SK-N-SH (cell line): ENCODE results near the gene ATP5PD. TPM values are rescaled to one million over a fixed set of nuclear protein-coding genes. Genes with fewer than 3 reads are reported as not detected.

Experiments
- CTCF ChIA-PET: fragments of 300-600, 350-600 bp; formaldehyde crosslinking; extraction: SDS; loops from one replicate; lab custom pipeline; 2021; lab: Yijun Ruan, JAX
- POLR2A ChIA-PET: fragments of 350-600 bp; sonication (Branson Sonifier 250); formaldehyde crosslinking; extraction: SDS; loops from one replicate; lab custom pipeline; 2020; ENCODE audit warnings: antibody characterized with exemption, inconsistent platforms; lab: Yijun Ruan, JAX
- DNase-seq: peaks from one replicate; pipeline ENCODE4 v3.0.0; 2012
- H2AFZ ChIP-seq: fragments of 200-600 bp; sonication (generic); 2 replicates; pipeline ENCODE4 v1.8.1; 2016; ENCODE audit warnings: antibody characterized with exemption, mild to moderate bottlenecking, low read depth
- H3F3A ChIP-seq: fragments of 200-600 bp; sonication (generic); replicated peaks from 2 replicates; pipeline ENCODE3; 2016; ENCODE audit warnings: antibody characterized with exemption, mild to moderate bottlenecking; ENCODE audit not compliant: insufficient read depth
- H3K27ac ChIP-seq, 2 experiments: fragments of 200-500 bp in 1 of 2; fragments of 200-600 bp in 1 of 2; sonication (Bioruptor generic) in 1 of 2; sonication (generic), shearing (Covaris generic) in 1 of 2; 2 replicates each; pipeline versions ENCODE4 v1.5.1 to v1.6.1; 2014 to 2016; ENCODE audit warnings: low read depth in 2 of 2, inconsistent platforms in 1 of 2, low read length in 1 of 2, mild to moderate bottlenecking in 1 of 2, mixed read lengths in 1 of 2
- H3K27me3 ChIP-seq: fragments of 200-600 bp; sonication (generic), shearing (Covaris generic); 2 replicates; pipeline ENCODE4 v1.6.1; 2016; ENCODE audit warnings: mixed run types; ENCODE audit not compliant: insufficient read depth
- H3K36me3 ChIP-seq, 2 experiments: fragments of 200-500 bp in 1 of 2; fragments of 200-600 bp in 1 of 2; sonication (Bioruptor generic) in 1 of 2; sonication (generic) in 1 of 2; replicated peaks in 1 of 2; 2 replicates each; pipeline versions ENCODE3 to v1.5.1; 2014 to 2016; ENCODE audit warnings: low read length in 1 of 2, mild to moderate bottlenecking in 1 of 2; ENCODE audit not compliant: insufficient read depth in 2 of 2, control insufficient read depth in 1 of 2
- H3K4me1 ChIP-seq, 2 experiments: fragments of 200-500 bp in 1 of 2; fragments of 200-600 bp in 1 of 2; sonication (Bioruptor generic) in 1 of 2; sonication (generic), shearing (Covaris generic) in 1 of 2; 2 replicates each; pipeline versions ENCODE4 v1.5.1 to v1.6.1; 2014 to 2016; ENCODE audit warnings: low read depth in 1 of 2, low read length in 1 of 2, mixed run types in 1 of 2; ENCODE audit not compliant: insufficient read depth in 2 of 2, control insufficient read depth in 1 of 2
- H3K4me2 ChIP-seq: fragments of 200-600 bp; sonication (generic), shearing (Covaris generic); 2 replicates; pipeline ENCODE4 v1.6.1; 2017; ENCODE audit warnings: mixed run types
- H3K4me3 ChIP-seq, 2 experiments: fragments of 200-500 bp in 1 of 2; fragments of 200-600 bp in 1 of 2; sonication (Bioruptor generic) in 1 of 2; sonication (generic), shearing (Covaris generic) in 1 of 2; 2 replicates each; pipeline versions ENCODE4 v1.5.1 to v1.8.1; 2014 to 2016; ENCODE audit warnings: low read depth in 2 of 2, inconsistent platforms in 1 of 2, low read length in 1 of 2, mild to moderate bottlenecking in 1 of 2, mixed read lengths in 1 of 2, moderate library complexity in 1 of 2
- H3K79me2 ChIP-seq: fragments of 200-600 bp; sonication (generic); 2 replicates; pipeline ENCODE4 v1.8.1; 2017; ENCODE audit warnings: mild to moderate bottlenecking; ENCODE audit not compliant: insufficient read depth
- H3K9ac ChIP-seq: fragments of 200-600 bp; sonication (generic); 2 replicates; pipeline ENCODE4 v1.6.1; 2017; ENCODE audit warnings: mixed run types
- H3K9me2 ChIP-seq: fragments of 200-600 bp; sonication (generic); 2 replicates; pipeline ENCODE4 v1.6.1; 2017; ENCODE audit warnings: mixed run types
- H3K9me3 ChIP-seq: fragments of 200-600 bp; sonication (generic); 2 replicates; pipeline ENCODE4 v1.6.1; 2017; ENCODE audit warnings: mixed run types, mild to moderate bottlenecking, moderate library complexity
- H4K20me1 ChIP-seq: fragments of 200-600 bp; sonication (generic); 2 replicates; pipeline ENCODE4 v1.6.1; 2017; ENCODE audit warnings: mild to moderate bottlenecking, mixed run types; ENCODE audit not compliant: insufficient read depth
- CTCF ChIP-seq: fragments of 200-600 bp; sonication (generic); IDR thresholded peaks from 2 replicates; pipeline ENCODE4 v1.6.1; 2017; ENCODE audit warnings: antibody characterized with exemption, mild to moderate bottlenecking, moderate library complexity
- EP300 ChIP-seq, 2 experiments: IDR thresholded peaks; 2 replicates each; pipeline versions ENCODE4 v1.4.0 to v1.6.1; 2012; ENCODE audit warnings: borderline replicate concordance in 1 of 2, low read depth in 1 of 2, low read length in 1 of 2
- FOXM1 ChIP-seq: IDR thresholded peaks from 2 replicates; pipeline ENCODE4 v1.4.0; 2012; ENCODE audit warnings: low read depth, mild to moderate bottlenecking
- GABPA ChIP-seq: IDR thresholded peaks from 2 replicates; pipeline ENCODE4 v1.4.0; 2012; ENCODE audit warnings: low read depth, mild to moderate bottlenecking
- GATA2 ChIP-seq: sonication (generic); formaldehyde crosslinking; IDR thresholded peaks from 2 replicates; pipeline ENCODE4 v1.5.0; 2020; ENCODE audit warnings: mild to moderate bottlenecking, missing genetic modification reagents
- JUND ChIP-seq: IDR thresholded peaks from 2 replicates; pipeline ENCODE4 v1.4.0; 2012
- MEF2A ChIP-seq: IDR thresholded peaks from 2 replicates; pipeline ENCODE4 v1.4.0; 2012; ENCODE audit warnings: low read depth, borderline replicate concordance
- MXI1 ChIP-seq: IDR thresholded peaks from 2 replicates; pipeline ENCODE4 v1.6.1; 2012; ENCODE audit warnings: mild to moderate bottlenecking, low read depth, low read length, improper control_type of control experiment
- NFIC ChIP-seq: IDR thresholded peaks from 2 replicates; pipeline ENCODE4 v1.4.0; 2012; ENCODE audit warnings: borderline replicate concordance
- NRF1 ChIP-seq: IDR thresholded peaks from 2 replicates; pipeline ENCODE4 v1.6.1; 2012; ENCODE audit warnings: low read depth, mild to moderate bottlenecking, low read length
- PBX3 ChIP-seq: IDR thresholded peaks from 2 replicates; pipeline ENCODE4; 2012
- RAD21 ChIP-seq: IDR thresholded peaks from 2 replicates; pipeline ENCODE4 v1.6.1; 2012; ENCODE audit warnings: mild to moderate bottlenecking, low read length
- RFX5 ChIP-seq: IDR thresholded peaks from 2 replicates; pipeline ENCODE4 v1.6.1; 2012; ENCODE audit warnings: mild to moderate bottlenecking, improper control_type of control experiment, low read length
- SMC3 ChIP-seq: IDR thresholded peaks from 2 replicates; pipeline ENCODE4 v1.6.1; 2012; ENCODE audit warnings: low read depth, low read length, improper control_type of control experiment
- USF1 ChIP-seq: IDR thresholded peaks from 2 replicates; pipeline ENCODE4 v1.4.0; 2012; ENCODE audit warnings: low read depth, borderline replicate concordance
- YY1 ChIP-seq: IDR thresholded peaks from 2 replicates; pipeline ENCODE4 v1.4.0; 2012; ENCODE audit warnings: low read depth, mild to moderate bottlenecking
- WGBS: methylation state at CpG from one replicate; pipeline ENCODE4 v1.1.6; 2017; ENCODE audit warnings: low lambda C conversion rate; 5-methylcytosine and 5-hydroxymethylcytosine counted together
- polyA plus RNA-seq, 3 experiments: library from polyadenylated mRNA; depleted of rRNA; stranded (reverse); fragments of >200 nt; gene quantifications; 2 replicates each; pipeline ENCODE4 v1.2.3, GENCODE V29; 2012
- TF ChIP-seq, protein P1 (sequence below): IDR thresholded peaks from 2 replicates; pipeline ENCODE4 v1.4.0; 2012; ENCODE audit warnings: low read depth
- TF ChIP-seq, protein P2 (sequence below): IDR thresholded peaks from 2 replicates; pipeline ENCODE4 v1.4.0; 2012; ENCODE audit warnings: low read depth, borderline replicate concordance

Gene ATP5PD
- polyA plus RNA-seq, 1 of the 3 experiments (the other 2 are of a cell fraction): 354 TPM

- H4K20me1 ChIP-seq: no peaks in the 10 kb centered on the region
- CTCF ChIA-PET: interaction anchor here (0.7 to 19.8 kb wide), 5 partner anchors 9 to 127 kb away, joined by 3 to 295 read pairs (median 3); partner anchors contain the start of gene MRPL58
- POLR2A ChIA-PET: interaction anchor here (5.3 kb wide), 1 partner anchor 14 kb away, joined by 23 read pairs; no protein-coding TSS in a partner anchor
- H3F3A ChIP-seq: no peaks in the 10 kb centered on the region
- H3K9me2 ChIP-seq: no peaks in the 10 kb centered on the region
- H3K36me3 ChIP-seq: peaks cover 24 to 32% of the 10 kb centered on the region in 2 experiments
- H3K4me1 ChIP-seq: no peaks in the 10 kb centered on the region
- H3K4me2 ChIP-seq: no peak overlapping the region
- no peak overlapping the region for H3K27ac ChIP-seq
- TF ChIP-seq EP300 (IDR thresholded peaks at IDR 0.05; ENCODE audit: borderline replicate concordance in 1 of 2, low read depth in 1 of 2, low read length in 1 of 2): no peak
- TF ChIP-seq USF1: no peak
- TF ChIP-seq YY1: no peak
- TF ChIP-seq, protein P1, sequence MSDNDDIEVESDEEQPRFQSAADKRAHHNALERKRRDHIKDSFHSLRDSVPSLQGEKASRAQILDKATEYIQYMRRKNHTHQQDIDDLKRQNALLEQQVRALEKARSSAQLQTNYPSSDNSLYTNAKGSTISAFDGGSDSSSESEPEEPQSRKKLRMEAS: no peak
- no peak for TF ChIP-seq NFIC
- H3K9me3 ChIP-seq: no peaks in the 10 kb centered on the region
- H3K4me3 ChIP-seq: no peak overlapping the region
- no peak overlapping the region for H3K9ac ChIP-seq
- WGBS: 94% methylated on average over 63 of the region's 76 CpGs
- H3K79me2 ChIP-seq: peaks cover 1% of the 10 kb centered on the region; the same call in 1 of the 2 replicates
- H3K27me3 ChIP-seq: no peaks in the 10 kb centered on the region
- no peak for DNase-seq
- H2AFZ ChIP-seq: no peak overlapping the region
Measured at GRCh38 chr17:75003070-75003956, 43.5 kb downstream of the ATP5PD start.

DNA sequence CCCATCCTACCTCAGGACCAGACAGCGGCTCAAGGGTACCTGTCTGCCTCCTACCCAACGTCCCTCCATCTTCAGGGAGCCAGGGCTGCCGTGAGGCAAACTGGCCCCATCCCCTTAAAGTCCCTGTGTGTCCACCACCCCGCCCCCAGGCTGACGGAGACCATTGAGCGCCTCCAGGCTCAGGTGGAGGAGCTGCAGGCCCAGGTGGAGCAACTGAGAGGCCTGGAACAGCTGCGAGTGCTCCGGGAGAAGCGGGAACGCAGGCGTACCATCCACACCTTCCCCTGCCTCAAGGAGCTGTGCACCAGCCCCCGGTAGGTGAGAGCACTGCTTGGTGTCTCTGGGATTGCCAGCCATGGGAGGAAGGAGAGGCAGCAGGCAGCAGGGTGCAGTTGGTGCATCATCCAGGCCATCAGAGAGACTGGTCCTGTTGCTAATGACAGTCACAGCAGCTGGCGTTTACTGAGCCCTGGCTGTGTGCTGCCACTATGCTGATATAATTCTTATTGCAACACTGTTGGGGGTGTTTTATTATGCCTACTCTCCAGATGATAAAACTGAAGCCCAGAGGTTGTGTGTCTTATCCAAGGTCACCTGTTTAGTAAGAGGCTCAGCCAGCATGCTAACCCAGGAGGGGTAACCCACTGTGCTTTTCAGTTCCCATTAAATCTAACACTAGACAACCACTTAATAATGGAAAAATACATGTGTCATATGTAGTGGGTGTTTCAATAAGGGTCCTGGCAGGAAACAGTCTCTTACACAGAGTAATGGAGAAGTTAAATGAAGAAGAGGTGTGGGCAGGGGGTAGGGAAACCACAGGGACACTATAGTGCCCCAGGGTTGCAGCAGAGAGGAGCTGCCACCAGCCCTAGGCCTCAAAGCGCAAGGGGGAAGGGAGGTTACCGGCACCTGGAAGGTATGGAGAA, 44.6 kb downstream of the ATP5PD start:
- no peaks in the 10 kb centered on the region for H3F3A ChIP-seq
- no peak overlapping the region for H2AFZ ChIP-seq
- H3K4me1 ChIP-seq: no peaks in the 10 kb centered on the region
- no peak overlapping the region for H3K4me3 ChIP-seq
- peaks cover 12% of the 10 kb centered on the region for H3K79me2 ChIP-seq
- no peaks in the 10 kb centered on the region for H3K9me2 ChIP-seq
- ChIA-PET POLR2A (interaction anchor here (1.5 kb wide), 1 partner anchor 9 kb away, joined by 3 read pairs; no protein-coding TSS in a partner anchor), CTCF (interaction anchor here (1.0 to 19.8 kb wide), 4 partner anchors 12 to 128 kb away, joined by 3 to 295 read pairs (median 4); partner anchors contain the start of gene CDR2L)
- no peaks in the 10 kb centered on the region for H4K20me1 ChIP-seq
- no peak for DNase-seq
- H3K9ac ChIP-seq: no peak overlapping the region
- H3K9me3 ChIP-seq: no peaks in the 10 kb centered on the region
- no peak overlapping the region for H3K4me2 ChIP-seq
- H3K36me3 ChIP-seq: peaks cover 24 to 32% of the 10 kb centered on the region in 2 experiments
- WGBS: 95% methylated on average over 15 of the region's 15 CpGs
- no peaks in the 10 kb centered on the region for H3K27me3 ChIP-seq
- no peak overlapping the region for H3K27ac ChIP-seq
- no peak for TF ChIP-seq RAD21
- no peak for TF ChIP-seq PBX3
- no peak for TF ChIP-seq NRF1
- TF ChIP-seq, protein P2, sequence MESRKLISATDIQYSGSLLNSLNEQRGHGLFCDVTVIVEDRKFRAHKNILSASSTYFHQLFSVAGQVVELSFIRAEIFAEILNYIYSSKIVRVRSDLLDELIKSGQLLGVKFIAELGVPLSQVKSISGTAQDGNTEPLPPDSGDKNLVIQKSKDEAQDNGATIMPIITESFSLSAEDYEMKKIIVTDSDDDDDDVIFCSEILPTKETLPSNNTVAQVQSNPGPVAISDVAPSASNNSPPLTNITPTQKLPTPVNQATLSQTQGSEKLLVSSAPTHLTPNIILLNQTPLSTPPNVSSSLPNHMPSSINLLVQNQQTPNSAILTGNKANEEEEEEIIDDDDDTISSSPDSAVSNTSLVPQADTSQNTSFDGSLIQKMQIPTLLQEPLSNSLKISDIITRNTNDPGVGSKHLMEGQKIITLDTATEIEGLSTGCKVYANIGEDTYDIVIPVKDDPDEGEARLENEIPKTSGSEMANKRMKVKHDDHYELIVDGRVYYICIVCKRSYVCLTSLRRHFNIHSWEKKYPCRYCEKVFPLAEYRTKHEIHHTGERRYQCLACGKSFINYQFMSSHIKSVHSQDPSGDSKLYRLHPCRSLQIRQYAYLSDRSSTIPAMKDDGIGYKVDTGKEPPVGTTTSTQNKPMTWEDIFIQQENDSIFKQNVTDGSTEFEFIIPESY: no peak
- no peak for TF ChIP-seq FOXM1
- no peak for TF ChIP-seq SMC3
- TF ChIP-seq GATA2 (CRISPR knock-in tag): no peak
- no peak for TF ChIP-seq RFX5
- TF ChIP-seq, protein P1: no peak
- TF ChIP-seq JUND: no peak
- TF ChIP-seq GABPA: no peak
- no peak for TF ChIP-seq MXI1
- TF ChIP-seq CTCF: no peak
- no peak for TF ChIP-seq MEF2A
